SW 1271 (cell line): Measurements from ENCODE around the gene OR52H1.
"Not testable (repeated sequence)": the region's sequence is repeated elsewhere in the genome, so short reads cannot be mapped to it uniquely, and the experiment has no call there.

Experiments used
- DNase-seq, 2 experiments: peaks; one replicate each; lab custom pipeline; 2025; lab: John Stamatoyannopoulos, UW

The OR52H1 gene

GRCh38 chr11:5548440-5548839 lies at the start of gene OR52H1:
Gene OR52H1, minus strand, starts transcription at chr11:5548540. Its CDS starts 3,035 bp downstream, at chr11:5545505.
- no peak for DNase-seq

GRCh38 chr11:5597953-5598352 lies 49.6 kb upstream of the OR52H1 start:
- no peak for DNase-seq

- no peak for DNase-seq
Observed at GRCh38 chr11:5596607-5597201, 48.4 kb upstream of the OR52H1 start, which contains the start of gene TRIM6. Gene TRIM6, plus strand, starts transcription at chr11:5596637. Its CDS starts 261 bp downstream, at chr11:5596898.

- DNase-seq, result no peak
Observed at GRCh38 chr11:5593146-5593545, 44.8 kb upstream of the OR52H1 start.

GRCh38 chr11:5592615-5593014 lies 44.3 kb upstream of the OR52H1 start:
- no peak for DNase-seq

- DNase-seq, result no peak
Observed at GRCh38 chr11:5591613-5592012, 43.3 kb upstream of the OR52H1 start.

- DNase-seq, result not testable (repeated sequence)
Observed at GRCh38 chr11:5589906-5590305, 41.6 kb upstream of the OR52H1 start.

GRCh38 chr11:5584458-5584857 lies 36.1 kb upstream of the OR52H1 start:
- DNase-seq, result not testable (repeated sequence)

GRCh38 chr11:5581014-5581413 lies 32.7 kb upstream of the OR52H1 start:
- no peak for DNase-seq

GRCh38 chr11:5580577-5580976 lies 32.2 kb upstream of the OR52H1 start, which contains the start of gene OR52B6:
Gene OR52B6, plus strand, starts transcription at chr11:5580877. Its CDS starts 0 bp downstream, at chr11:5580877.
- DNase-seq, result no peak

- DNase-seq, result no peak
Observed at GRCh38 chr11:5577101-5577500, 28.8 kb upstream of the OR52H1 start.

GRCh38 chr11:5575152-5575551 lies 26.8 kb upstream of the OR52H1 start:
- DNase-seq, result no peak

GRCh38 chr11:5574654-5575053 lies 26.3 kb upstream of the OR52H1 start:
- DNase-seq, result no peak

- DNase-seq, result no peak
Observed at GRCh38 chr11:5564259-5565019, 16.1 kb upstream of the OR52H1 start.

GRCh38 chr11:5557751-5558150 lies 9.4 kb upstream of the OR52H1 start:
- DNase-seq, result no peak

- no peak for DNase-seq
Observed at GRCh38 chr11:5556596-5557188, 8.4 kb upstream of the OR52H1 start.

- DNase-seq, result peak in 1 of 2 experiments; percentile 12
Observed at GRCh38 chr11:5553343-5553742, 5.0 kb upstream of the OR52H1 start.

- peak in 1 of 2 experiments; percentile 65 for DNase-seq
Observed at GRCh38 chr11:5550440-5551095, 2.2 kb upstream of the OR52H1 start.

- no peak for DNase-seq
Observed at GRCh38 chr11:5547982-5548381, 358 bp downstream of the OR52H1 start.

GRCh38 chr11:5546457-5546856 lies 1.9 kb downstream of the OR52H1 start:
- DNase-seq, result no peak

- DNase-seq, result no peak
Observed at GRCh38 chr11:5541427-5541826, 6.9 kb downstream of the OR52H1 start.

- no peak for DNase-seq
Observed at GRCh38 chr11:5536482-5536881, 11.9 kb downstream of the OR52H1 start.
